ENCODE results near the gene TTN. TPM values are rescaled to one million over a fixed set of nuclear protein-coding genes. Genes with fewer than 3 reads are reported as not detected.

Gene TTN
- total RNA-seq, 1 donor from 2014 or later: 7.6 TPM

DNA sequence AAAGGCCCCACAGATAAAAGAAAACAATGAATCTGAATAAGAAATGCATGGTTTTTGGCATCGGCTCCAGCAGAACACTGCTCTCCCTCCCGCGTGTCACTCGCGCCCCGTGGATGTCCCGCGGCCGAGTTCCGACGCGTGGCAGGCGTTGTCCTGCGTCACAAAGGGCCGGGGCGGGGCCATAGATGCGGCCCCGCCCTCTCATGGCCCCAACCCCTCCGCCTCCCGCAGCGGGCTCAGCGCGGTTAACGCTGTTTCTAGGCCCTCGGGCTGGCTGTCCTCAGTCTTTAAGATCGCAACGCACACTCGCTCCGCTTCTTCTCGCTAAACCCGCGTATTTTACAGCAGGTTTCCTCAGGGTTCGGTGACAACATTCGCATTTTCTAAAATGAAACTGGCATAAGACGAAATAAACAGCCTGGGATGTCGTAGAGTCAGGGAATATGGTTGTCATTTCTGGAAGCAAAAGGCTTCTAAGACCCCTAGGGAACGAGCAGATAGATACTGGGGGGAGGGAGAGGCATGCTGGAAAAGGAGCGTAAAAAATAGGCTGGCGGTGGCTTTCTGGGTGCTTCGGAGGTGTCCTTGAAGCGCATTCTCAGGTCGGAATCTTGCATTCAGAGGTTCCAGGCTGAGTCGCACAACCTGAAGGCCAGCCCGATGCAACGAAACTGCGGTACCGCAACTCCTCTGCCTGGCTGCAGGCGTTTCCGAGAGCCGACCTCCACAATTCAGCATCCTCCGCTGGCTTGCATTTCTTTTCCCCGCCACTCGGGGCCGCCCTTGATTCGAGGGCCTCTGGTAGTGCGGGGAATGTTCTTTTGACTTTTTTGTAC is 328.6 kb downstream of the TTN start, which contains the start of gene FKBP7:
Gene FKBP7, minus strand, starts transcription at position 162 of the 836 bp plus-strand sequence. Its CDS starts 101 bp downstream, at position 61.
- DNase-seq (ENCODE audit: low spot score in 2 of 2): peak; percentile 53 to 92
- Histone ChIP-seq H3K27me3 (no peaks in the 10 kb centered on the region), H3K36me3 (no peaks in the 10 kb centered on the region), H3K4me3 (peak within 1 kb of the TSS; percentile 77 to 89), H3K9me3 (no peaks in the 10 kb centered on the region), H3K27ac (peak within 1 kb of the TSS; percentile 78 to 94), H3K4me1 (peaks cover 0 to 23% of the 10 kb centered on the region in 2 donors)
- intact Hi-C loops (cut with DNase I): loop anchor here (1.0 to 10.0 kb wide), 3 partner anchors 27 to 1204 kb away; partner anchors contain the start of genes PJVK, PRKRA and RBM45
- TF ChIP-seq, protein P1, sequence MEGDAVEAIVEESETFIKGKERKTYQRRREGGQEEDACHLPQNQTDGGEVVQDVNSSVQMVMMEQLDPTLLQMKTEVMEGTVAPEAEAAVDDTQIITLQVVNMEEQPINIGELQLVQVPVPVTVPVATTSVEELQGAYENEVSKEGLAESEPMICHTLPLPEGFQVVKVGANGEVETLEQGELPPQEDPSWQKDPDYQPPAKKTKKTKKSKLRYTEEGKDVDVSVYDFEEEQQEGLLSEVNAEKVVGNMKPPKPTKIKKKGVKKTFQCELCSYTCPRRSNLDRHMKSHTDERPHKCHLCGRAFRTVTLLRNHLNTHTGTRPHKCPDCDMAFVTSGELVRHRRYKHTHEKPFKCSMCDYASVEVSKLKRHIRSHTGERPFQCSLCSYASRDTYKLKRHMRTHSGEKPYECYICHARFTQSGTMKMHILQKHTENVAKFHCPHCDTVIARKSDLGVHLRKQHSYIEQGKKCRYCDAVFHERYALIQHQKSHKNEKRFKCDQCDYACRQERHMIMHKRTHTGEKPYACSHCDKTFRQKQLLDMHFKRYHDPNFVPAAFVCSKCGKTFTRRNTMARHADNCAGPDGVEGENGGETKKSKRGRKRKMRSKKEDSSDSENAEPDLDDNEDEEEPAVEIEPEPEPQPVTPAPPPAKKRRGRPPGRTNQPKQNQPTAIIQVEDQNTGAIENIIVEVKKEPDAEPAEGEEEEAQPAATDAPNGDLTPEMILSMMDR (IDR thresholded peaks at IDR 0.05): peak; percentile 34 to 56 (median 49)

DNA sequence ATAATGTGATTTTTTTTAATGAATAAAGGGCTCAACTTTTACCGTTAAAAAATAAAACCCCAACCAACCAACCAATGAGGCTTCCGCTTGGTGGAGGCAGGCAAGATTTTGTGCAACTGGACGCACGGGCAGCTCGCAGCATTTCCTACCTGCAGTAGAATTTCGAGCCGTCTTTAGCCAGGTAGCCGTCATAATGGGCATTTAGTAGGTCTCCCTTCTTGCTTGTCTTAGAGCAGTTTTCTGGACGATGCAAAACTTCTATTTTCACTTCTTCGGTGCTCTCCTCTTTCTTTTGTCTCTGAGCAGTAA is 329.1 kb downstream of the TTN start:
- H3K4me3 ChIP-seq: peak overlapping the region; percentile 77 to 89
- H3K27ac ChIP-seq: peak overlapping the region; percentile 78 to 94
- DNase-seq (ENCODE audit: low spot score in 2 of 2): no peak
- no peaks in the 10 kb centered on the region for H3K9me3 ChIP-seq
- no peaks in the 10 kb centered on the region for H3K36me3 ChIP-seq
- H3K4me1 ChIP-seq: peaks cover 0 to 22% of the 10 kb centered on the region in 2 donors
- no peaks in the 10 kb centered on the region for H3K27me3 ChIP-seq
- TF ChIP-seq, protein P1 (IDR thresholded peaks at IDR 0.05): no peak
- intact Hi-C loops (cut with DNase I): loop anchor here (1.0 to 10.0 kb wide), 3 partner anchors 27 to 1203 kb away; partner anchors contain the start of genes PJVK, PRKRA and RBM45

DNA sequence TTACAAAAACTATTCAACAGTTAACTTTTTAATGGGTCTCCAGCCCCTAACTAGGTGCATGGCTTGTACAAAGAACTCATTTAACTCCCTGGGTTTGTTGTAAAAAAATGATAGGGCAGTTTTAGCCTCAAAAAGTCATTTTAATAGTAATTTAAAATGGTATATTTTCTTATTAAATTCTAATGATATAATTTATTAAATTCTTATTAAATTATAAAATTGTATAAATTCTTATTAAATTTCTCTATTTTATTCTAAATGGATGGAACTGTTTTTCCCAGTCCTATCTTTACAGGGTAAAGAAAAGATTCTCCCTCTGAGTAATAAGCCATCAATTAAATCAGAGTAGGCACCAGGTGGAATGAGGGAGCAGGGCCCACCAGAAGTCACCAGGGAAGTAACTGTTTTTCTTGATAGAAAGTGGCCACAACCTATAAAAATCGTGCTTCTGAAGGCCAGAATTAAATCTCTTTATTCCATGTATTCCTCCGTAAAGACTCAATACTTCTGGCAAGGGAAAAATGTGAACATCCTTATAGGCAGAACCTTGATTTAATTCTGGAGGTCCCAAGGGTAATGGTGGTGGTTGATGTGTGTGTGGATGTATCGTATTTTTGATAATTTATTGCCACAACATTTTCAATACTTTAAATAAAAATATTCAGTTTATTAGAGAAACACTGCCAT is 329.6 kb downstream of the TTN start:
- Histone ChIP-seq H3K4me1 (peaks cover 0 to 18% of the 10 kb centered on the region in 2 donors), H3K9me3 (no peaks in the 10 kb centered on the region), H3K4me3 (peak overlapping the region; percentile 77 to 89), H3K27me3 (no peaks in the 10 kb centered on the region), H3K27ac (peak overlapping the region; percentile 78 to 94), H3K36me3 (no peaks in the 10 kb centered on the region)
- intact Hi-C loops (cut with DNase I): loop anchor here (1.0 to 10.0 kb wide), 3 partner anchors 26 to 1203 kb away; partner anchors contain the start of genes PJVK, PRKRA and RBM45
- no peak for DNase-seq (ENCODE audit: low spot score in 2 of 2)
- TF ChIP-seq, protein P1 (IDR thresholded peaks at IDR 0.05): no peak

GRCh38 chr2:178476477-178476876 is 330.7 kb downstream of the TTN start:
- no peaks in the 10 kb centered on the region for H3K27me3 ChIP-seq
- no peak for DNase-seq (ENCODE audit: low spot score in 2 of 2)
- TF ChIP-seq, protein P1 (IDR thresholded peaks at IDR 0.05): no peak
- peak overlapping the region in 1 of 2 donors; percentile 89 for H3K4me3 ChIP-seq
- H3K4me1 ChIP-seq: peaks cover 0 to 7% of the 10 kb centered on the region in 2 donors
- intact Hi-C loops (cut with DNase I): loop anchor here (5.0 to 10.0 kb wide), 2 partner anchors 364 to 1202 kb away; partner anchors contain the start of gene RBM45
- no peaks in the 10 kb centered on the region for H3K36me3 ChIP-seq
- H3K27ac ChIP-seq: no peak overlapping the region
- H3K9me3 ChIP-seq: no peaks in the 10 kb centered on the region

Other genes starting within 250 kb of the TTN start
- 2.0 TPM for gene CCDC141, start 242.7 kb upstream of the TTN start, total RNA-seq

Data from ascending aorta (tissue), 2 donors.